GM18858 (cell line): ENCODE results near the gene DEUP1.
"Not testable (repeated sequence)": the region's sequence is repeated elsewhere in the genome, so short reads cannot be mapped to it uniquely, and the experiment has no call there.

Experiments used
- ATAC-seq: cut with Tn5 transposase; IDR thresholded peaks from one replicate; pipeline ENCODE4 v1.9.1; 2021; ENCODE audit not compliant: unreplicated experiment

The DEUP1 gene

DNA sequence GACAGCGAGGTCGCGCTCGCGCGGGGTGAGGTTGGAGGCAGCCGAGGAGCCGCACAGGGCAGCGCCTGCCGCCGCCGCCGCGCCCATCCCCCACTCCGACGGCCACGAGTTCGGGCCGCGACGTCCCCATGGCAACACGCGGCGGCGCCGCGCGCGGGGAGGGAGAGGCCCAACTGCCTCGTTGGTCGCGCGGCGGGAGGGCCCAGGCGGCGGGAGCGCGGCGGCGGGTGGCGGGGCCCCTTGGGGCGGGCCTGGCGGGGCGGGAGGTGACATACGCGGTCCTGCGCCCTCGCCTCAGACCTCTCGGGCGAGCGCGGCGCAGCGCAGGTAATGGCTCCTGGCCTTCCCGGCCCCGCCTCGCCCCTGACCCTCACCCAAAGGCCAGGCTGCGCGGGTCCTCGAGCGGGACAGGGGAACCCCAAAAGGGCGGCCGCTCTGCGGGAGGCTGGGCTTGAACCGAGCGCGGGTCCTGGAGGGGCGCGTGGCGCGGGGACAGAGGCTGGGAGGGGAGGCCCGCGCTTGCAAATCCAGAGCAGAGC, at the start of gene DEUP1:
DEUP1 (plus strand) TSS at position 297 of the 539 bp plus-strand sequence. CDS start 1,518 bp downstream, outside the sequence.
- ATAC-seq, result no peak

DNA sequence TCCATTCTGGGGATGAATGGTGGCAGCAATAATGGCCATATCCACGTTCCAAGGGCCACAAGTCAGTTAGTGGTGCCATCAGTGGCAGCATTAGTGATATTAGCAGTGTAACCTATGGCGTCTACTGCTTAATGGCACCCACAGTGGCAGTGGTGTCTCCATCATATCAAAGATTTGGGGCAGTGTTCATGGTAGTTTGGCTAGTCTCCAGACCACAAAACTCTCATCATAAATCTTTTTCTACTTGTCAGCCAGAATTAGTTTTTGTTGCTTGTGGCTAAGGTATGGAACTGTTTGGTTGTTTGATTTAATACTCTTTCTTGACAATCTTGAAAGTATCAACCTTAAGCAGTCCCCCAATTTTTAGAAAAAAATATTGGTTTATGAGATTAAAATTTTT, 45.1 kb upstream of the DEUP1 start:
- ATAC-seq, result no peak

DNA sequence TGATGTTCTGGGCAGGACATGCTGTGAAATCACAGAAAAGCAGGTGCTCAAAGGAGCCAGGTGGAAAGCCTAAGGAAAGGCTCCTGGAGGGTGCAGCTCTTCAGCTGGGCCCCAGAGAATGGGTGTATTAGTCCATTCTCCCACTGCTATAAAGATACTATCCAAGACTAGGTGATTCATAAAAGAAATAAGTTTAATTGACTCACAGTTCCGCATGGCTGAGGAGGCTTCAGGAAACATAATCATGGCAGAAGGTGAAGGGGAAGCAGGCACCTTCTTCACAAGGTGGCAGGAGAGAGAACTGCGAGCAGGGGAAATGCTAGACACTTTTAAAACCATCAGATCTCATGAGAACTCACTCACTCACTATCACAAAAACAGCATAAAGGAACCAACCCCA, 43.1 kb upstream of the DEUP1 start:
- no peak for ATAC-seq

- ATAC-seq, result peak; percentile 75
Measured at GRCh38 chr11:93288079-93288478, 42.5 kb upstream of the DEUP1 start.

- peak; percentile 67 for ATAC-seq
Measured at GRCh38 chr11:93288767-93289166, 41.8 kb upstream of the DEUP1 start.

DNA sequence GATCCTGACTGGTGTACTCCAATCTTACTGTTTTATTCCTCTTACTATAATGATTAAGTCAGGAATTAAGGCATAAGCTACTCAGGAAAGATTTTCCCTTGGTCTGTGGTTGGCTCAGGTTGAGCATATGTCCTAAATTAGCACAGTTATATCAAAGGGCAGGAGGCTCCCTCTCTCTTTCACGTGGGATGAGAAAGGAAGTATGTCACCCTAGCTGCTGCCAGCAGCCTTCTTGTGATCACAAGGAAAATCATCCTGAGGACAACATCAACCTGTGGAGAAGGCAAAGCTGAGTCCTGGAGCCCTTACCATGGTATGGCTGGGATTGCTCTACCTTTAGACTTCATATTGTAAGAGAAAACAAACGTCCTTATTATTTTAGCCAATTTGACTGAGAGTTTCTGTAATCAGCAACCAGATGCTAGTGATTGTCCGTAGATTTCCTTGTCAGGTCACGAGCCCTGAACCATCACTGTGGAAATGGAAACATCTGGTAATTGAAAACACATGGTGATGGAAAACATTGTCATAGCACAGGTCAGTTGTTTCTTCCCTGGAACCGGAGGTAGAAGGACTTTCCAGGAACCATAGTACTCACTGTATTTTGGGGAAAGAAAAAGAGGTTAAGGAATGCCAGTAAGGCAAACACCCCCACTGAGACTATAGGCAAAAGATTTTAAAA, 40.6 kb upstream of the DEUP1 start:
- no peak for ATAC-seq

- ATAC-seq, result no peak
Measured at GRCh38 chr11:93291110-93291509, 39.4 kb upstream of the DEUP1 start.

- ATAC-seq, result no peak
Measured at GRCh38 chr11:93291898-93292297, 38.6 kb upstream of the DEUP1 start.

- no peak for ATAC-seq
Measured at GRCh38 chr11:93295921-93296575, 34.5 kb upstream of the DEUP1 start.

DNA sequence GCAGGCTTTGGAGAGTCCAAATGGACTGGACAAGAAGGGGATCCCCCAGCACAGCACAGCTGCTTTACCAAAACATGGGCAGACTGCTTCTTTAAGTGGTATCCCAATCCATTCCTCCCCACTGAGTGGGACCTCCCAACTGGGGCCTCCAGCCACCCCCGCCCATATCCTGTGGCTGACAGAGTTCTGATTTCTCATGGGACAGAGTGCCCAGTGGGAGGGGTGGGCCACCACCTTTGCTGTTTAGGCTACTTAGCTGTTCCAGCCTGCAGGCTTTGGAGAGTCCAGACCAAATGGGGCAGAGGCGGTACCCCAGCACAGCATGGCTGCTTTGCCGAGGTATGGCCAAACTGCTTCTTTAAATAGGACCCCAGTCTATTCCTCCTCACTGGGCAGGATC, 26.9 kb upstream of the DEUP1 start:
- ATAC-seq, result no peak

GRCh38 chr11:93314399-93314798, 16.1 kb upstream of the DEUP1 start:
- not testable (repeated sequence) for ATAC-seq

DNA sequence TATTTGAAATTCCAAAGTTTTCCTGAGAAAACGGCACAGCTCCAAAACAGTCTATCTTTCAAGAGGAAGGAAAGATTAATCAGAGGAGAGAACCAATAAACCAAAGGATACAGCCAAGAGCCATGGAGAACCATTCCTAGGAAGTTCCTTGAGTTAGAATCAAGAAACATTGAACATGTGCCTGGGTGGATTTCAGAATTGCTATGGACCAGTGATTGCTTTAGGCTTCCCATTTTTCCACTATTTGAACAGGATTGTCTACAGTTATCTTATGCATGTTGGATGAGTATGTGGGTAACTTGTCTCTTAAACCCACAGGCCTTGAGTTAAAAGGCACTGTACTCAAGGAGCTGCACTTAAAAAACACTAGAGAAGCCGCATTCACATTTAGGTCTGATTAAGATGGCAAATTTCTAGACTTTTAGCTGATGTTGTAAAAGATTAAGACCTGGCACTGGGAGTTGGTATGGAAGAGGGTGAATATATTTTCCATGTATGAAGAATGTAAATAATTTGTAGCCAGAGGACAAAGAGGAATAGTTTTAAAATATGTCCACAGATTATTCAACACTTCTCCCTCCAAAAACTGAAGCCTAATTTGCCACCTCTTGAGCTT, 11.2 kb upstream of the DEUP1 start:
- ATAC-seq, result no peak

GRCh38 chr11:93320230-93320629, 10.3 kb upstream of the DEUP1 start:
- ATAC-seq, result no peak

- ATAC-seq, result no peak
Measured at GRCh38 chr11:93322207-93322606, 8.3 kb upstream of the DEUP1 start.

DNA sequence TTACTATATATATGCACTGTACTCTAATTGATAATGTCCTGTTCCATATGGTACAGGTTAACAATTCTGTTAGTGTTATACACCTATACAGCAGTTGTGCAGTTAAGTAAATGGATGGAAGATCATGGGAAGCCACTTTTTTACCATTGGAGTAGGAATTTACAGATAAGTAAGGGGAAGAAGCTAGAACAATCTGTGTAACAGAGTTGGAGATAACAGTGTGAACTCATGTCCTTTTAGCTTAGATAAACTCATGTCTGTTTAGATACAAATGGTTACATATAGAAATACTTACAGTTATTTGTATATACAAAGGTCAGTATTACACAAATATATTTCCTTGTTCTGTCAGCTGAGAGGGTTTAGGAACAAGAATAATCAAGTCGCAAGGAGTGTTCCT, 6.8 kb upstream of the DEUP1 start:
- no peak for ATAC-seq

DNA sequence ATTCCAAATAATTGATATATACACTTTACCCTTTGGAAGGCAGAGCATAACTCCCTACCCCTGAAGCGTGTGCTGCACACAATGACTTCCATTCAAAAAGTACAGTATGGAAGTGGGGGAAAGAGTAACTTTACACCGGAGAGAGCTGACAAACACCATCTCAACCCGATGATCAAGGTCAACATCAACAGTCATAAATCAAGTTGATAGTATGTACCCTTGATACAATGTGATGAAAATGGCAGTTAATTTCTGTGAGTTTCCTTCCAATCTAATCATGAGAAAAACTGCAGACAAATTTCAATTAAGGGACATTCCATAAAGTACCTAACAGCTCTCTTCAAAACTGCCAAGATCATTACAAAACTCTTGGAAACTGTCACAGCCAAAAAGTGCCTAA, 6.0 kb upstream of the DEUP1 start:
- ATAC-seq, result no peak

DNA sequence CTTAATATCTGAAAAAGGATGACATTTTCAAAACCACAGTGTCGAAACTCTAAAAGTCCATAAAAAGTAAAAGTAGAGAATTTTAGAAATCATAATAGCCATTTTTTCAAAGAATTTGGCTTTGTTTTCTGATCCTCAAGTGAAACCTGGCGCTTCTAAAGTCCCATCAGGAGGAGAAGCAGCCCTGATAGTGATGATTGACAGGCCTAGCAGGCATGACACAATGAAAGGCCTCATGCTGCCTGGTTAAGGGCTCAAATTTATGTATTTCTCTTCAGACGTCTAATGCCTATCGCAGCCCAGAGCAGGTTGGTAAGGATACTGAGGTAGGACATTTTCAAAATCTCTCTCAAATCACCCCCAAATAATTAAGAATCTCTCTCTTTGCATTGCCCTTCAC, 3.9 kb upstream of the DEUP1 start:
- ATAC-seq, result no peak

- no peak for ATAC-seq
Measured at GRCh38 chr11:93329936-93330445, 551 bp upstream of the DEUP1 start.

- no peak for ATAC-seq
Measured at GRCh38 chr11:93340223-93340622, 9.7 kb downstream of the DEUP1 start.

GRCh38 chr11:93344855-93345333, 14.4 kb downstream of the DEUP1 start:
- ATAC-seq, result no peak

GRCh38 chr11:93348930-93349329, 18.4 kb downstream of the DEUP1 start:
- no peak for ATAC-seq

GRCh38 chr11:93350835-93351234, 20.3 kb downstream of the DEUP1 start:
- ATAC-seq, result no peak
